Tibial nerve (tissue), 4 donors: ENCODE results near the gene DLG1. TPM values are rescaled to one million over a fixed set of nuclear protein-coding genes. Genes with fewer than 3 reads are reported as not detected.
"Not testable (repeated sequence)": the region's sequence is repeated elsewhere in the genome, so short reads cannot be mapped to it uniquely, and the experiment has no call there.

Experiments used
- DNase-seq, 2 donors: peaks; one replicate each; pipeline ENCODE4 v3.0.0-alpha.2; 2019; ENCODE audit warnings: low spot score in 2 of 2
- H3K27ac ChIP-seq, 4 donors: fragments of 200-600 bp; sonication (generic) in 3 of 4; one replicate each; pipeline ENCODE4 v1.5.1; 2017 to 2019; ENCODE audit warnings: mild to moderate bottlenecking in 1 of 4
- H3K27me3 ChIP-seq, 2 donors: fragments of 200-600 bp; sonication (generic) in 1 of 2; one replicate each; pipeline versions ENCODE4 v1.5.1 to v1.6.0; 2017 to 2019
- H3K36me3 ChIP-seq, 3 donors: fragments of 200-600 bp; sonication (generic); one replicate each; pipeline ENCODE4 v1.5.1; 2018 to 2019
- H3K4me1 ChIP-seq, 4 donors: fragments of 200-600 bp; sonication (generic) in 3 of 4; one replicate each; pipeline ENCODE4 v1.5.1; 2017 to 2019
- H3K4me3 ChIP-seq, 4 donors: fragments of 200-600 bp; sonication (generic) in 3 of 4; one replicate each; pipeline ENCODE4 v1.5.1; 2017 to 2019; ENCODE audit warnings: mild to moderate bottlenecking in 1 of 4, moderate library complexity in 1 of 4
- H3K9me3 ChIP-seq, 4 donors: fragments of 200-600 bp; sonication (generic) in 3 of 4; one replicate each; pipeline ENCODE4 v1.5.1; 2017 to 2019
- EP300 ChIP-seq, 2 donors: sonication (generic); formaldehyde crosslinking; IDR thresholded peaks; one replicate each; pipeline ENCODE4 v1.6.1; 2017; ENCODE audit warnings: antibody characterized with exemption in 2 of 2, mild to moderate bottlenecking in 1 of 2
- POLR2A ChIP-seq, 2 donors: fragments of 450-650 bp; IDR thresholded peaks; one replicate each; pipeline ENCODE4 v1.6.1; 2017; ENCODE audit warnings: antibody characterized with exemption in 2 of 2, mild to moderate bottlenecking in 2 of 2, moderate library complexity in 2 of 2
- WGBS, 2 donors: methylation state at CpG; one replicate each; pipeline ENCODE4 v1.1.5; 2018; 5-methylcytosine and 5-hydroxymethylcytosine counted together
- total RNA-seq, 4 donors: library from RNA; depleted of rRNA; stranded (reverse); fragments of >200 nt; gene quantifications; one replicate each; pipeline ENCODE4 v1.1.0, GENCODE V29; 2016
- TF ChIP-seq, protein P1 (sequence below), 5 experiments: fragments of 200-600 bp in 3 of 5; fragments of 450-650 bp in 2 of 5; sonication (generic) in 3 of 5; IDR thresholded peaks; one replicate each; pipeline ENCODE4 v1.5.1; 2016 to 2019; ENCODE audit warnings: antibody characterized with exemption in 5 of 5, mild to moderate bottlenecking in 3 of 5, moderate library complexity in 2 of 5

Gene DLG1
- total RNA-seq, 4 donors from 2014 or later: 49.2 to 94.0 (median 71.1) TPM

DNA sequence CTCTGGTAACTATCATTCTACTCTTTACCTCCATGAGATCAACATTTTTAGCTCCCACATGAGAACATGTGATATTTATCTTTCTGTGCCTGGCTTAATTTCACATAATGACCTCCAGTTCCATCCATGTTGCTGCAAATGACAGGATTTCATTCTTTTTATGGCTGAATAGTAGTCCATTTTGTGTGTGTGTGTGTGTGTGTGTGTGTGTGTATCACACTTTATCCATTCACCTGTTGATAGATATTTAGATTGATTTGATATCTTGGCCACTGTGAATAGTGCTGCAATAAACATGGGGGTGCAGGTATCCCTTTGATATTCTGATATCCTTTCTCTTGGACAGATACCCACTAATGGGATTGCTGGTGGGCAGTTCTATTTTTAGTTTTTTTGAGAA is 18.3 kb downstream of the DLG1 start:
- peaks cover 0 to 58% (median 2%) of the 10 kb centered on the region in 3 donors for H3K36me3 ChIP-seq
- TF ChIP-seq, protein P1, sequence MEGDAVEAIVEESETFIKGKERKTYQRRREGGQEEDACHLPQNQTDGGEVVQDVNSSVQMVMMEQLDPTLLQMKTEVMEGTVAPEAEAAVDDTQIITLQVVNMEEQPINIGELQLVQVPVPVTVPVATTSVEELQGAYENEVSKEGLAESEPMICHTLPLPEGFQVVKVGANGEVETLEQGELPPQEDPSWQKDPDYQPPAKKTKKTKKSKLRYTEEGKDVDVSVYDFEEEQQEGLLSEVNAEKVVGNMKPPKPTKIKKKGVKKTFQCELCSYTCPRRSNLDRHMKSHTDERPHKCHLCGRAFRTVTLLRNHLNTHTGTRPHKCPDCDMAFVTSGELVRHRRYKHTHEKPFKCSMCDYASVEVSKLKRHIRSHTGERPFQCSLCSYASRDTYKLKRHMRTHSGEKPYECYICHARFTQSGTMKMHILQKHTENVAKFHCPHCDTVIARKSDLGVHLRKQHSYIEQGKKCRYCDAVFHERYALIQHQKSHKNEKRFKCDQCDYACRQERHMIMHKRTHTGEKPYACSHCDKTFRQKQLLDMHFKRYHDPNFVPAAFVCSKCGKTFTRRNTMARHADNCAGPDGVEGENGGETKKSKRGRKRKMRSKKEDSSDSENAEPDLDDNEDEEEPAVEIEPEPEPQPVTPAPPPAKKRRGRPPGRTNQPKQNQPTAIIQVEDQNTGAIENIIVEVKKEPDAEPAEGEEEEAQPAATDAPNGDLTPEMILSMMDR (IDR thresholded peaks at IDR 0.05): no peak

DNA sequence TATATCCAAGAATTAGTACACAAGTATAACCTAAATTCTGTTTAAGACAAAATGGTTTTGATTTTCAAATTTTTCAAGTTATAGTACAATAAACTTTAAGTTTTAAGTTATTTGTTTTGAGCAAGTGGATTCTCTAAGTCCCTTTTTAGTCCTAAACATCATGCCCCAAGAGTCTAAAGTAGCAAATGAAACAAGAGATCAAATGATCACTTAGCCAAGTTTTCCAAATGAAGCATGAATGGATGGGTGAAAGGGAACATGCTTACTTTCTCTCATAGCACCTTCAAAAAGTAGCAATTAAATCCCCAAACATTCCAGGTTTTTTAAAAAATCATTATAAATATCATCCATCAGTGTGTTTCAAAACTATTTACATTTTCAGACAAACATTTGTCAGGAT is 19.5 kb downstream of the DLG1 start:
- Histone ChIP-seq H3K4me1 (peaks cover 0 to 6% (median 0%) of the 10 kb centered on the region in 4 donors), H3K36me3 (peaks cover 0 to 59% (median 2%) of the 10 kb centered on the region in 3 donors), H3K4me3 (no peak overlapping the region), H3K9me3 (peaks cover 0 to 3% (median 0%) of the 10 kb centered on the region in 4 donors), H3K27me3 (no peaks in the 10 kb centered on the region), H3K27ac (no peak overlapping the region)
- TF ChIP-seq, protein P1 (IDR thresholded peaks at IDR 0.05): no peak
- no peak for TF ChIP-seq EP300 (IDR thresholded peaks at IDR 0.05)
- TF ChIP-seq POLR2A (IDR thresholded peaks at IDR 0.05): no peak
- no peak for DNase-seq

More for the DNA sequence above, 18.3 kb downstream of the DLG1 start:
- H3K27me3 ChIP-seq: no peaks in the 10 kb centered on the region
- no peak overlapping the region for H3K4me3 ChIP-seq
- H3K27ac ChIP-seq: no peak overlapping the region
- no peak for DNase-seq
- peaks cover 0 to 3% (median 0%) of the 10 kb centered on the region in 4 donors for H3K9me3 ChIP-seq
- peaks cover 0 to 6% (median 0%) of the 10 kb centered on the region in 4 donors for H3K4me1 ChIP-seq

DNA sequence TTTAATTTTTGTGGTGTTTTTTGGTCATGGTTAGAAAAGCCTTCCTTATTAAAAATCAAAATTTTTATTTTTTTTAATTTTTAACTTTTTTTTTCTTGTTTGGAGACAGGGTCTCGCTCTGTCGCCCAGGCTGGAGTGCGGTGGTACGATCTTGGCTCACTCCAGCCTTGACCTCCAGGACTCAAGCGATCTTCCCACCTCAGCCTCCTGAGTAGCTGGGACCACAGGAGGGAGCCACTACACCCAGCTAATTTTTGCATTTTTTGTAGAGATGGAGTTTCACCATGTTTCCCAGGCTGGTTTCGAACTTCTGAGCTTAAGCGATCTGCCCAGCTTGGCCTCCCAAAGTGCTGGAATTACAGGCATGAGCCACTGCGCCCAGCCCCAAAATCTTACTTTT is 21.6 kb downstream of the DLG1 start:
- H3K27ac ChIP-seq, DNase-seq, H3K4me1 ChIP-seq, H3K27me3 ChIP-seq, H3K9me3 ChIP-seq, H3K4me3 ChIP-seq: not testable (repeated sequence)
- H3K36me3 ChIP-seq: peaks cover 0 to 49% (median 0%) of the 10 kb centered on the region in 3 donors
- WGBS, 2 donors: 91 to 94% methylated on average over 8 of the region's 8 CpGs

DNA sequence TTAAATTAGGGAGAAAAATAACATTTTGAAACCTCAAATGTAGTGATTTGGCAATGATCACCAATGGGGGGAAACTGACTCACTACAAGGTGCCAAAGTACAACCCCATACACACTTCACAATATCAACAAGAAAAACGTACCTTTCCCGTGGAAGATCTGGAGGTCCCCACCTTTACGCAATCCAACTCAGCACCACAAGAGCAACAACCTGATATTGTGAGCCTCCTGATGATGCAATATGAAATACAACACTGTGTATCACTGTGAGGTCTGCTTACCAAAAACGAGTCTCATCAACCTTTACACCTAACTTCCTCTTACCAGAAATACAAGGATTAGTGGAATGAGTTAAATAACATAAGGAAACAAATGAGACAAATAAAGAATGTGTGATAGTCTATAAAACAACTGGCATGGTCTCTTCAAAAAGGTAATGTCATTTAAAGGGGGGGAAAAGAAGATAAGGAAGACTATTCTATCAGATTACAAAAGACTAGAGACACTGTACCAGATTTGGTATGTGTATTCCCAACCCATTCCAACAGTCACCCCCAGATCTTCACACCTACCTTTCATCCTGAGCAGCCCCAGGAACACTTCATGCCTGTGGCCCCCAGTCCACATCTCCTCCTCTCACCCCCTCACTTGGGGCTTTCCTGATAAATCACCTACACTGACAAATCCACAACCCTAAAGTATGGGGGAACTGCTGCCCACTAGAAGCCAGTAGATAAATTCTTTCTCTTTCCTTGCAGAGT is 27.7 kb downstream of the DLG1 start:
- H3K4me3 ChIP-seq: no peak overlapping the region
- H3K4me1 ChIP-seq: peaks cover 0 to 6% (median 4%) of the 10 kb centered on the region in 4 donors
- peaks cover 0 to 10% (median 0%) of the 10 kb centered on the region in 3 donors for H3K36me3 ChIP-seq
- H3K9me3 ChIP-seq: no peaks in the 10 kb centered on the region
- TF ChIP-seq, protein P1 (IDR thresholded peaks at IDR 0.05): no peak
- TF ChIP-seq POLR2A (IDR thresholded peaks at IDR 0.05): no peak
- TF ChIP-seq EP300 (IDR thresholded peaks at IDR 0.05): no peak
- DNase-seq: no peak
- no peak overlapping the region for H3K27ac ChIP-seq
- no peaks in the 10 kb centered on the region for H3K27me3 ChIP-seq
- 59 to 84% methylated on average over 4 of the region's 4 CpGs for WGBS, 2 donors

DNA sequence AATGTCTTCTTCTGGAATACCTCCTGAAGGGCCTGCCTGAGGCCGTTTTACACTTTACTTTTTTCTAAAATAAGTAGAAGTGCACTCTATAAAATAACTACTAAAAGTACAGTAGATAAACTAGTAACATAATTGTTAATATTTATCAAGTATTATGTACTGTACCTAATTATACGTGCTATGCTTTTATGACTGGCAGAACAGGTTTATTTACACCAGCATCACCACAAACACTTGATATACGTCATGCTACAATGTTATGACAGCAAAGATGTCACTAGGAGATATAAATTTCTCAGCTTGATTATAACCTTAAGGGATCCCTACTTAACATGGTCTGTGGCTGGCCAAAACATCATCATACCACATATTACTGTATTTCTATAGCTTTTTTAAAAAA is 29.4 kb downstream of the DLG1 start:
- DNase-seq: no peak
- TF ChIP-seq, protein P1 (IDR thresholded peaks at IDR 0.05): no peak
- TF ChIP-seq POLR2A (IDR thresholded peaks at IDR 0.05): no peak
- no peak for TF ChIP-seq EP300 (IDR thresholded peaks at IDR 0.05)
- Histone ChIP-seq H3K4me1 (peaks cover 0 to 6% (median 4%) of the 10 kb centered on the region in 4 donors), H3K4me3 (no peak overlapping the region), H3K36me3 (no peaks in the 10 kb centered on the region), H3K27me3 (no peaks in the 10 kb centered on the region), H3K9me3 (no peaks in the 10 kb centered on the region), H3K27ac (no peak overlapping the region)
- 82 to 87% methylated on average over 3 of the region's 3 CpGs for WGBS, 2 donors
